HEK293T (cell line): ENCODE measurements around the gene CPB2.

ENCODE experiments used
- ELF4 ChIP-seq: fragments of 450-650 bp; IDR thresholded peaks from 2 replicates; pipeline ENCODE4 v1.6.1; 2017; ENCODE audit warnings: antibody characterized with exemption
- SP1 ChIP-seq: fragments of 450-650 bp; IDR thresholded peaks from 2 replicates; pipeline ENCODE4 v1.6.1; 2017

DNA sequence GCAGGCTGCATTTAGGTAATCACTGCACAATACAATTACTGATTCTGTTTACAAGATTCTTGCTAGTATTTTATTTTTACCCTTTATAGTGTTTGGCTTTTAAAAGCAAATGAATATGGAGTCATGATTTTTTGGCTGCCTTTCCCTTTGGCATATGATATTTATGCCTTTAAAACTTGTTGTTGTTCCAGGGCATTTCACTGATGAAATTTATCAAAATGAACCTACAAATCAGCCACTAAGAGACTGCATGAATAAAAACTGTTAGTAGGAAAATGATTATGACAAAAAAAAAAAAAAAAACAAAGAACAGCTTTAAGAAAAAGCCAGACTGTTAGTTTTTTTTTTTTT, 2.6 kb downstream of the CPB2 start:
- no peak for TF ChIP-seq SP1
- TF ChIP-seq ELF4, result no peak
